Raji (cell line): ENCODE results near the gene ATAD3C.

Source experiments
- POLR2A ChIP-seq: IDR thresholded peaks from 2 replicates; pipeline ENCODE4 v1.6.1; 2011; ENCODE audit warnings: low read depth, low read length, control low read depth; ENCODE audit not compliant: insufficient read depth

The ATAD3C gene

DNA sequence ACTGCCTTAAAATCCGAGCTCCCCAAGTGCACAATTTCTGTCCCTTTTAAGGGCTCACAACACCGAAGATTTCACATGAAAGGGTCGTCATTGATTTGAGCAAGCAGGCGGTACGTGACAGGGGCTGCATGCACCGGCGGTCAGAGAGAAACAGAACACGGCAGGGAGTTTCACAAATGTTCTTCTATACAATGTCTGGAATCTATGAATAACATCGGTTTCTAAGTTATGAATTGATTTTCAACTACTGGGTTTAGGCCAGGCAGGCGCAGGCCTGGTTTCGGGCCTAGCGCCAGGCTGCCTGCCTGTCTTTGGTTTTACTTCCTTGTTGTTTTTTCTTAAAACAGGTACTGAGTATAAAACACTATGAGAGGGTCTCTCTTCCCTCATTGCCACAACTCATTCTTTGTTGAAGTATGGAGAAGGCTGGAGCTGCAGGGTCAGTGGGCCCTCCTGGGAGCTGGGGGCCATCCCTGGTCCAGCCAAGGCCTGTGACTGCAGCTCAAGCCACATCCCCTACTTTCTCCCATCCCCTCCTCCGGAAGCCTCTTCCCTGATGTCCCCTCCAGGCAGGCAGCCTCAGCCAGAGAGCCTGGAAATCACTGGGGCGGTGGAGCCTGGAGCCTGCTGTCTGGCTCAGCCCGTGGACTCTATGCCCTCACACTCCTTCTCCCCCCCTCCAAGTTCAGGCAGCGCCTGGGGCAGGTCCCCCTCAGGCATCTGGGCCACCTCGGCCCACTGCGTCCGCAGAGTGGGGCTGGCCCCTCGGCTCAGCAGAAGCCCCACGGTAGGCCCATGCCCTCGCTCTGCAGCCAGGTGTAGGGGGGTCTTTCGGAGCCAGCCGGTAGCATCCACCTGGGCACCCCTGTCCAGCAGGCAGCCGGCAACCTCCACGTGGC lies 30.8 kb upstream of the ATAD3C start:
- TF ChIP-seq POLR2A, result no peak

- no peak for TF ChIP-seq POLR2A
Observed at GRCh38 chr1:1419363-1419812, 30.1 kb upstream of the ATAD3C start.

DNA sequence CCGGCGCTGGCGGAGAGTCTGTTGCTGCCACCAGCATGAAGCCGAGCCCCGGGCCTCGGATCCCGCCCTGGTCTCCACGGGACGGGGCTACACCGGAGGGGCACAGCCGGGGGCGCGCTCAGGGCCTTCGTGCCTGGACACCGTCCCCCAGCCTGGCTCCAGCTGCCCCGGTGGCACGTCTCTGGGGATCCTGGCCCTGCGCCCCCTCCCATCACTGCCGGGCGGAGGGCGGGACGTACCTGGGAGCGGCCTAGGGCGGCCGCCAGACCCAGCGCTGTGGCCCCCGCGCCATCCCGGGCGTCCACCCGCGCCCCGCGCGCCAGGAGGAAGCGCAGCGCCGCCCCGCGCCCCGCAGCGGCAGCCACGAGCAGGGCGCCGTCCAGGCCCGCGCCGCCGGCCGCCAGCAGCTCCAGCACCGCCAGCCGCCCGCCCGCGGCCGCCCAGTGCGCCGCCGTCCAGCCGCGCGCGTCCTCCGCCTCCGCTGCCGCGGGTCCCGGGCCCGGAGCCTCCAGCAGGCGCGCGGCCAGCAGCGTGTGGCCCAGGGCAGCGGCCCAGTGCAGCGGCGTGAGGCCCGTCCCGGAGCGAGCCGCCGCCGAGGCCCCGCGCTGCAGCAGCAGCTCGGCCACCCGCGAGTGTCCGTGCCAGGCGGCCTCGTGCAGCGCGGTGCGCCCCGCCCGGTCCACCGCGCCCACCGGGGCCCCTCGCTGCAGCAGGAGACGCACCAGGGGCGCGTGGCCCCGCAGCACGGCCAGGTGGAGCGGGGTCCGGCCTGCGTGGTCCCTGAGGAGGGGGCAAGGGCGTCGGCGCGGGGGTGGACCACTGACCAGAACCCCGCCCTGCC lies 29.5 kb upstream of the ATAD3C start:
- TF ChIP-seq POLR2A, result no peak

DNA sequence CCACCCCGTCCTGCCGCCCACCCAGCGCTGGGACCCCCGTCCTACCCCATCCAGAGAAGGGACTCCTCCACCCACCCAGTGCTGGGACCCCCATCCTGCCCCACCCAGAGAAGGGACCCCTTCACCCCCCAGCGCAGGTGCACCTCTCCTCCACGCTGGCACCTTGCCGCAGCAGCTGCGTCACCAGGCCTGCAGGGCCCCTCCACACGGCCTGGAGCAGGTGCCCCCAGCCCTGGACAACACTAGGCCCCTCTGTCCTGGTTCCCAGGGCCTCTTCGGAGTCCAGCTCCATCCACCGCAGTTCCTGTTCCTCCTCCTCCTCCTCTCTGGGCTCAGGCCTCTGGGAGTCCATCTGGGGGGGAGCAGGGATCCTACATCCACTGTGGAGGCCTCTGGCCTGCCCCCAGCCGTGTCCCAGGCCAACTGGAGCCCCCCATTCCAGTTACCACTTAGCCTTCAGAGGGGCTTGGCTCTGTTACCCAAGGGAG lies 28.8 kb upstream of the ATAD3C start:
- TF ChIP-seq POLR2A, result no peak

- TF ChIP-seq POLR2A, result no peak
Observed at GRCh38 chr1:1421147-1421906, 28.2 kb upstream of the ATAD3C start, which contains the start of gene ANKRD65. Gene ANKRD65, minus strand, starts transcription at chr1:1421276. Its CDS starts 271 bp downstream, at chr1:1421005.

GRCh38 chr1:1421907-1422464 lies 27.5 kb upstream of the ATAD3C start:
- no peak for TF ChIP-seq POLR2A

DNA sequence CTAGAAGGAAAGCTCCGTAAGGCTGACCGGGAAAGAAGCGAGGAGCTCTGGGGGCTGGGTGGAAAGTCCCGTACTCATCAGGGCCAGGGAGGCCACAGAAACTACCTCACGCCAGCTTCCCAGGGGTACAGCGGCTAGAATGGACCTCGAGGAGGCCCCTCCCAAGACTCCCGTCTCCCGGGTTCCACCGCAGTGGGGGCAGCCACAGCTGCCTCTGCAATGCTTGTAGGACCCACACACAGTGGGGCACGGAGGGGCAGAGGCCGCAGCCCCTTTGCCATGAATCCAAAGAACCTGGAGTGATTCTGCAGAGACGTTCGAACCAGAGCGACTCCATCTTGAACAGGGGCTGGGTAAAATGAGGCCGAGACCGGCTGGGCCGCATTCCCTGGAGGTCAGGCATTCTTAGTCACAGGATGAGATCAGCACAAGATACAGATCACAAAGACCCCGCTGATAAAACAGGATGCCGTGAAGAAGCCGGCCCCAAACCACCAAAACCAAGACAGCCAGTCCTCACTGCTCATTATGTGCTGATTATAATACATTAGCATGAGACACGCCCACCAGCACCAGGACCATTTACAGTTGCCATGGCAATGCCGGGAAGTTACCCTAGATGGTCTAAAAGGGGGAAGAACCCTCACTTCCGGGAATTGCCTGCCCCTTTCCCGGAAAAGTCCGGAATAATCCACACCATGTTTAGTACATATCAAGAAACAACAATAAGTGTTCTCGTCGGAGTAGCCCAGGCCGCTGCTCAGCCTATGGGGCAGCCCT lies 26.8 kb upstream of the ATAD3C start:
- no peak for TF ChIP-seq POLR2A

GRCh38 chr1:1423245-1423597 lies 26.3 kb upstream of the ATAD3C start:
- TF ChIP-seq POLR2A, result no peak

DNA sequence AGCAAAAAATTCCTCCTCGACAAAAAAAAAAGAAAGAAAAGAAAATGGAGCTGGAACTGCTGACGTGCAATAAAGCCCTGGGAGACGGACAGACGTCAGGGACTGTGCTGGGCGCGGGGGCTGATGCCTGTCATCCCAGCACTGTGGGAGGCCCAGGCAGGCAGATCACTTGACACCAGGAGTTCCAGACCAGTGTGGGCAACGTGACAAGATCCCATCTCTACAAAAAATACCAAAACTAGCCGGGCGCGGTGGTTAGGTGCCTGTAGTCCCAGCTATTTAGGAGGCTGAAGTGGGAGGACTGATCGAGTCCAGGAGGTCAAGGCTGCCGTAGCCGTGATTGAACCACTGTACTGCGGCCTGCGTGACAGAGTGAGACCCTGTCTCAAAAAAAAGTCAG lies 24.8 kb upstream of the ATAD3C start:
- no peak for TF ChIP-seq POLR2A

- no peak for TF ChIP-seq POLR2A
Observed at GRCh38 chr1:1425426-1425752, 24.1 kb upstream of the ATAD3C start.

- no peak for TF ChIP-seq POLR2A
Observed at GRCh38 chr1:1425753-1426495, 23.6 kb upstream of the ATAD3C start.

GRCh38 chr1:1426496-1427105 lies 22.9 kb upstream of the ATAD3C start:
- no peak for TF ChIP-seq POLR2A

GRCh38 chr1:1427106-1427819 lies 22.2 kb upstream of the ATAD3C start:
- no peak for TF ChIP-seq POLR2A

GRCh38 chr1:1427820-1428148 lies 21.7 kb upstream of the ATAD3C start:
- TF ChIP-seq POLR2A, result no peak
